ENCODE data around the gene PRMT7. TPM values are rescaled to one million over a fixed set of nuclear protein-coding genes. Genes with fewer than 3 reads are reported as not detected.

PRMT7 gene
- total RNA-seq, 1 experiment from 2014 or later: 47.5 TPM

GRCh38 chr16:68279726-68280558 is 30.9 kb upstream of the PRMT7 start:
- H3K9me2 ChIP-seq (ENCODE audit: insufficient read depth): no peaks in the 10 kb centered on the region
- BruUV-seq (replicated peaks): no TSS peak
- no peaks in the 10 kb centered on the region for H3K9me3 ChIP-seq (ENCODE audit: insufficient read depth, low read depth)
- no peaks in the 10 kb centered on the region for H3K4me1 ChIP-seq (replicated peaks; ENCODE audit: insufficient read depth)
- peaks cover 17% of the 10 kb centered on the region for H4K20me1 ChIP-seq (ENCODE audit: insufficient read depth)
- H3K27ac ChIP-seq: no peak overlapping the region
- H3K36me3 ChIP-seq (ENCODE audit: low read depth): no peaks in the 10 kb centered on the region
- ChIA-PET CTCF (interaction anchor here (0.6 kb wide), 1 partner anchor 49 kb away, joined by 7 read pairs; no protein-coding TSS in a partner anchor), POLR2A (ENCODE audit: unreplicated experiment) (no interaction called here)
- H3K79me2 ChIP-seq (ENCODE audit: low read depth): no peaks in the 10 kb centered on the region
- no peak overlapping the region for H3K4me2 ChIP-seq
- H3K4me3 ChIP-seq: no peak overlapping the region
- no peak overlapping the region for H2AFZ ChIP-seq
- H3F3A ChIP-seq (ENCODE audit: insufficient read depth, low read depth): peaks cover 5% of the 10 kb centered on the region; the same call in 1 of the 2 replicates
- intact Hi-C loops (cut with micrococcal nuclease; ENCODE audit: unreplicated experiment): no loop called here
- H3K27me3 ChIP-seq (ENCODE audit: insufficient read depth, low read depth): no peaks in the 10 kb centered on the region
- no peak for TF ChIP-seq CTCF (conservative IDR thresholded peaks at IDR 0.05)
- TF ChIP-seq EZH2 (IDR thresholded peaks at IDR 0.05; ENCODE audit: low read depth): no peak
- no peak for DNase-seq

- no peaks in the 10 kb centered on the region for H3F3A ChIP-seq (ENCODE audit: insufficient read depth, low read depth)
- no peak overlapping the region for H3K4me3 ChIP-seq
- no TSS peak for BruUV-seq (replicated peaks)
- no peaks in the 10 kb centered on the region for H3K4me1 ChIP-seq (replicated peaks; ENCODE audit: insufficient read depth)
- H4K20me1 ChIP-seq (ENCODE audit: insufficient read depth): peaks cover 13% of the 10 kb centered on the region
- no peaks in the 10 kb centered on the region for H3K9me2 ChIP-seq (ENCODE audit: insufficient read depth)
- H3K27me3 ChIP-seq (ENCODE audit: insufficient read depth, low read depth): no peaks in the 10 kb centered on the region
- no peaks in the 10 kb centered on the region for H3K79me2 ChIP-seq (ENCODE audit: low read depth)
- no peak overlapping the region for H3K27ac ChIP-seq
- intact Hi-C loops (cut with micrococcal nuclease; ENCODE audit: unreplicated experiment): no loop called here
- no peaks in the 10 kb centered on the region for H3K9me3 ChIP-seq (ENCODE audit: insufficient read depth, low read depth)
- no peaks in the 10 kb centered on the region for H3K36me3 ChIP-seq (ENCODE audit: low read depth)
- CTCF ChIA-PET: no interaction called here
- DNase-seq: no peak
- no peak overlapping the region for H2AFZ ChIP-seq
- TF ChIP-seq EZH2 (IDR thresholded peaks at IDR 0.05; ENCODE audit: low read depth): no peak
- TF ChIP-seq CTCF (conservative IDR thresholded peaks at IDR 0.05): no peak
- no peak overlapping the region for H3K4me2 ChIP-seq
- POLR2A ChIA-PET (ENCODE audit: unreplicated experiment): no interaction called here
Observed at GRCh38 chr16:68281368-68282063, 29.3 kb upstream of the PRMT7 start.

- intact Hi-C loops (cut with micrococcal nuclease; ENCODE audit: unreplicated experiment): no loop called here
- no TSS peak for BruUV-seq (replicated peaks)
- Histone ChIP-seq H3K9me3 (ENCODE audit: insufficient read depth, low read depth) (no peaks in the 10 kb centered on the region), H3F3A (ENCODE audit: insufficient read depth, low read depth) (no peaks in the 10 kb centered on the region), H3K4me2 (no peak overlapping the region), H3K27ac (no peak overlapping the region), H3K4me1 (replicated peaks; ENCODE audit: insufficient read depth) (no peaks in the 10 kb centered on the region), H3K36me3 (ENCODE audit: low read depth) (no peaks in the 10 kb centered on the region), H4K20me1 (ENCODE audit: insufficient read depth) (peaks cover 13% of the 10 kb centered on the region), H3K4me3 (no peak overlapping the region), H3K9me2 (ENCODE audit: insufficient read depth) (no peaks in the 10 kb centered on the region), H3K79me2 (ENCODE audit: low read depth) (no peaks in the 10 kb centered on the region), H2AFZ (no peak overlapping the region), H3K27me3 (ENCODE audit: insufficient read depth, low read depth) (no peaks in the 10 kb centered on the region)
- ChIA-PET POLR2A (ENCODE audit: unreplicated experiment) (no interaction called here), CTCF (no interaction called here)
- TF ChIP-seq CTCF (conservative IDR thresholded peaks at IDR 0.05) (no peak), EZH2 (IDR thresholded peaks at IDR 0.05; ENCODE audit: low read depth) (no peak)
- DNase-seq: no peak
Observed at GRCh38 chr16:68282064-68282452, 28.8 kb upstream of the PRMT7 start.
